H1 (cell line): ENCODE data around the gene INPP5A. TPM values are rescaled to one million over a fixed set of nuclear protein-coding genes. Genes with fewer than 3 reads are reported as not detected.

Source experiments
- CTCF ChIA-PET: fragments of 300-600 bp; sonication (Branson Sonifier 250); formaldehyde crosslinking; loops from one replicate; lab custom pipeline; 2021; ENCODE audit not compliant: partially characterized antibody; lab: Charles Lee
- POLR2A ChIA-PET: fragments of 300-600 bp; sonication (Branson Sonifier 250); formaldehyde crosslinking; loops from one replicate; lab custom pipeline; 2021; ENCODE audit warnings: inconsistent platforms; ENCODE audit not compliant: partially characterized antibody; lab: Charles Lee
- DNase-seq, 2 experiments: peaks; one replicate each; pipeline versions ENCODE4 v3.0.0 to v3.0.0-alpha.2; 2010 to 2022; ENCODE audit warnings: low spot score in 2 of 2, low read depth in 1 of 2, mixed read lengths in 1 of 2
- FAIRE-seq: peaks from 2 replicates; lab custom pipeline; 2011; peaks lifted over from hg19 to GRCh38; lab: Jason Lieb, UNC
- H2AFZ ChIP-seq: 2 replicates; pipeline ENCODE4 v1.8.1; 2012; ENCODE audit warnings: low read length, inconsistent platforms
- H2AK5ac ChIP-seq: 2 replicates; pipeline ENCODE4 v1.6.1; 2013; ENCODE audit warnings: low read depth, low read length
- H2BK120ac ChIP-seq: replicated peaks from 2 replicates; pipeline ENCODE3; 2013; ENCODE audit warnings: low read depth, low read length, inconsistent platforms
- H2BK12ac ChIP-seq: 2 replicates; pipeline ENCODE4 v1.6.1; 2013; ENCODE audit warnings: low read depth, low read length
- H2BK15ac ChIP-seq: 2 replicates; pipeline ENCODE4 v1.6.1; 2013; ENCODE audit warnings: low read length
- H2BK20ac ChIP-seq: 2 replicates; pipeline ENCODE4 v1.6.1; 2013; ENCODE audit warnings: low read length
- H2BK5ac ChIP-seq: 2 replicates; pipeline ENCODE4 v1.6.1; 2013; ENCODE audit warnings: low read depth, low read length
- H3K14ac ChIP-seq: 2 replicates; pipeline ENCODE4 v1.6.1; 2013; ENCODE audit warnings: inconsistent platforms; ENCODE audit not compliant: insufficient read length
- H3K18ac ChIP-seq: 2 replicates; pipeline ENCODE4 v1.6.1; 2013; ENCODE audit warnings: low read length; ENCODE audit errors: extremely low read depth
- H3K23ac ChIP-seq: 2 replicates; pipeline ENCODE4 v1.6.1; 2013; ENCODE audit warnings: inconsistent platforms; ENCODE audit not compliant: insufficient read length
- H3K23me2 ChIP-seq: 2 replicates; pipeline ENCODE4 v1.6.1; 2013; ENCODE audit warnings: low read depth, low read length
- H3K27ac ChIP-seq: 2 replicates; pipeline ENCODE4 v1.6.1; 2011; ENCODE audit warnings: low read depth, low read length, inconsistent platforms
- H3K27me3 ChIP-seq, 4 experiments: replicated peaks in 1 of 4; 1 replicate in 1 of 4; 2 replicates in 3 of 4; pipeline versions ENCODE4 v1.6.1 to v1.8.1; 2011 to 2013; ENCODE audit warnings: low read length in 3 of 4, mild to moderate bottlenecking in 3 of 4, inconsistent platforms in 2 of 4, mixed read lengths in 2 of 4, moderate library complexity in 1 of 4; ENCODE audit not compliant: control insufficient read depth in 3 of 4, insufficient read depth in 3 of 4; ENCODE audit errors: extremely low read depth in 1 of 4
- H3K36me3 ChIP-seq, 4 experiments: 2 replicates each; pipeline versions ENCODE4 v1.6.1 to v1.8.1; 2011 to 2013; ENCODE audit warnings: mild to moderate bottlenecking in 4 of 4, low read length in 3 of 4, moderate library complexity in 2 of 4, control low read depth in 1 of 4, inconsistent platforms in 1 of 4; ENCODE audit not compliant: insufficient read depth in 4 of 4, control insufficient read depth in 2 of 4
- H3K4ac ChIP-seq: replicated peaks from 2 replicates; pipeline ENCODE3; 2013; ENCODE audit warnings: low read length, low read depth, mixed read lengths, inconsistent platforms; ENCODE audit not compliant: insufficient read length
- H3K4me1 ChIP-seq, 4 experiments: replicated peaks in 1 of 4; 1 replicate in 1 of 4; 2 replicates in 3 of 4; pipeline versions ENCODE4 v1.6.1 to v1.8.1; 2011 to 2013; ENCODE audit warnings: low read length in 3 of 4, inconsistent platforms in 2 of 4, mixed read lengths in 1 of 4; ENCODE audit not compliant: insufficient read depth in 4 of 4, control insufficient read depth in 3 of 4
- H3K4me2 ChIP-seq, 2 experiments: 2 replicates each; pipeline versions ENCODE4 v1.6.1 to v1.8.1; 2011 to 2013; ENCODE audit warnings: low read depth in 2 of 2, low read length in 2 of 2, control low read depth in 1 of 2, inconsistent platforms in 1 of 2, mild to moderate bottlenecking in 1 of 2; ENCODE audit not compliant: insufficient read depth in 1 of 2
- H3K4me3 ChIP-seq, 4 experiments: fragments of 200-600, 300-600 bp in 1 of 4; sonication (generic), shearing (Covaris generic), sonication (Bioruptor Twin) in 1 of 4; 2 replicates each; pipeline versions ENCODE4 v1.5.1 to v1.8.1; 2011 to 2016; ENCODE audit warnings: low read length in 4 of 4, low read depth in 3 of 4, control low read depth in 2 of 4, inconsistent platforms in 2 of 4, mild to moderate bottlenecking in 2 of 4, mixed read lengths in 1 of 4, moderate library complexity in 1 of 4; ENCODE audit not compliant: insufficient read depth in 2 of 4; ENCODE audit errors: extremely low read depth in 1 of 4
- H3K56ac ChIP-seq: replicated peaks from 2 replicates; pipeline ENCODE3; 2013; ENCODE audit warnings: low read depth, mild to moderate bottlenecking, mixed read lengths, low read length, inconsistent platforms; ENCODE audit not compliant: insufficient read length
- H3K79me1 ChIP-seq: 2 replicates; pipeline ENCODE4 v1.6.1; 2013; ENCODE audit warnings: low read depth, low read length, control low read depth
- H3K79me2 ChIP-seq, 2 experiments: 2 replicates each; pipeline versions ENCODE4 v1.6.1 to v1.8.1; 2012 to 2013; ENCODE audit warnings: low read length in 2 of 2, mild to moderate bottlenecking in 2 of 2, inconsistent platforms in 1 of 2; ENCODE audit not compliant: insufficient read depth in 2 of 2, control insufficient read depth in 1 of 2
- H3K9ac ChIP-seq, 4 experiments: replicated peaks in 1 of 4; 1 replicate in 1 of 4; 2 replicates in 3 of 4; pipeline versions ENCODE4 v1.6.1 to v1.8.1; 2011 to 2013; ENCODE audit warnings: low read depth in 3 of 4, low read length in 3 of 4, control low read depth in 2 of 4, mild to moderate bottlenecking in 2 of 4, moderate library complexity in 2 of 4, inconsistent platforms in 1 of 4; ENCODE audit errors: extremely low read depth in 1 of 4
- H3K9me3 ChIP-seq, 2 experiments: 2 replicates each; pipeline versions ENCODE4 v1.6.1 to v1.8.1; 2012 to 2013; ENCODE audit warnings: mild to moderate bottlenecking in 2 of 2, moderate library complexity in 2 of 2, control low read depth in 1 of 2, inconsistent platforms in 1 of 2, low read depth in 1 of 2, low read length in 1 of 2, mixed read lengths in 1 of 2; ENCODE audit not compliant: insufficient read depth in 2 of 2
- H4K20me1 ChIP-seq, 2 experiments: replicated peaks in 1 of 2; 2 replicates each; pipeline versions ENCODE3 to v1.8.1; 2011 to 2013; ENCODE audit warnings: inconsistent platforms in 2 of 2, low read length in 2 of 2, mild to moderate bottlenecking in 1 of 2; ENCODE audit not compliant: insufficient read depth in 2 of 2, control insufficient read depth in 1 of 2
- H4K5ac ChIP-seq: 2 replicates; pipeline ENCODE4 v1.6.1; 2013; ENCODE audit warnings: low read length, low read depth, mixed read lengths, inconsistent platforms; ENCODE audit not compliant: insufficient read length
- H4K8ac ChIP-seq: 2 replicates; pipeline ENCODE4 v1.8.0; 2013; ENCODE audit warnings: mild to moderate bottlenecking, moderate library complexity, low read length, inconsistent platforms; ENCODE audit not compliant: insufficient read depth; ENCODE audit errors: extremely low read depth
- H4K91ac ChIP-seq: replicated peaks from 2 replicates; pipeline ENCODE3; 2013; ENCODE audit warnings: low read length, mixed read lengths, inconsistent platforms; ENCODE audit not compliant: insufficient read length
- CTBP2 ChIP-seq: IDR thresholded peaks from 2 replicates; pipeline ENCODE4 v1.7.0; 2011; ENCODE audit warnings: borderline replicate concordance, mild to moderate bottlenecking, moderate library complexity, mixed read lengths, low read length; ENCODE audit not compliant: insufficient read depth, insufficient read length
- EGR1 ChIP-seq: IDR thresholded peaks from 2 replicates; pipeline ENCODE4 v1.6.1; 2011; ENCODE audit warnings: low read depth, low read length, borderline replicate concordance
- PHF8 ChIP-seq: fragments of 200-600 bp; sonication (generic); conservative IDR thresholded peaks from 2 replicates; pipeline ENCODE4 v1.7.1; 2012; ENCODE audit warnings: low read depth, mild to moderate bottlenecking, inconsistent platforms, low read length, moderate library complexity
- POLR2A ChIP-seq, 2 experiments: IDR thresholded peaks; 1 replicate in 1 of 2; 2 replicates in 1 of 2; pipeline ENCODE4 v1.6.1; 2011; ENCODE audit warnings: low read depth in 2 of 2, low read length in 2 of 2, mild to moderate bottlenecking in 2 of 2; ENCODE audit errors: control extremely low read depth in 1 of 2
- SP2 ChIP-seq: IDR thresholded peaks from 2 replicates; pipeline ENCODE4 v1.6.1; 2012; ENCODE audit warnings: mild to moderate bottlenecking, low read length, inconsistent platforms
- SUZ12 ChIP-seq: fragments of 200-600 bp; sonication (generic); IDR thresholded peaks from 2 replicates; pipeline ENCODE4 v1.6.1; 2012; ENCODE audit warnings: mild to moderate bottlenecking, inconsistent platforms, low read length, moderate library complexity, mixed read lengths
- WGBS, 2 experiments: shearing (Covaris generic) in 1 of 2; methylation state at CpG; one replicate each; pipeline versions ENCODE4 v1.1.6 to v1.1.7; 2013 to 2015; ENCODE audit warnings: low lambda C conversion rate in 2 of 2, mixed read lengths in 2 of 2, inconsistent platforms in 1 of 2, low coverage in 1 of 2, missing lambda C conversion rate in 1 of 2; ENCODE audit not compliant: insufficient replicate concordance in 2 of 2, insufficient coverage in 1 of 2, insufficient read length in 1 of 2; ENCODE audit errors: extremely low coverage in 1 of 2, missing lambda C conversion rate in 1 of 2; 5-methylcytosine and 5-hydroxymethylcytosine counted together
- polyA plus RNA-seq, 7 experiments: library from polyadenylated mRNA; depleted of rRNA in 3 of 7; stranded (reverse) in 5 of 7; unstranded in 2 of 7; fragments of >200 nt in 5 of 7; fragments of 200-250 nt in 2 of 7; gene quantifications; 1 replicate in 5 of 7; 2 replicates in 1 of 7; 4 replicates in 1 of 7; pipeline versions ENCODE4 v1.2.1 to v1.2.3, GENCODE V29; 2011 to 2013; ENCODE audit warnings: missing spikeins in 2 of 7, mixed read lengths in 2 of 7
- total RNA-seq: library from RNA; stranded (reverse); fragmentation: NEBNext Ultra II Directional; extraction: Animal tissue kit (Norgen Biotek cat#: 25700); gene quantifications from 2 replicates; pipeline ENCODE4 v1.2.1, GENCODE V29; 2021

Gene INPP5A
- total and polyA plus RNA-seq, 2 of the 8 experiments (the other 6 are each of a cell fraction or from before 2014, with no cell fraction given), result 19.7 to 27.5 TPM

GRCh38 chr10:132758865-132759264, 221.3 kb downstream of the INPP5A start:
- H3K18ac ChIP-seq, result no peak overlapping the region
- H3K27ac ChIP-seq, result no peak overlapping the region
- no peak overlapping the region for H2BK120ac ChIP-seq
- no peaks in the 10 kb centered on the region for H3K4me1 ChIP-seq
- H3K23me2 ChIP-seq, result no peaks in the 10 kb centered on the region
- peaks cover 11 to 25% of the 10 kb centered on the region in 2 experiments; a peak in 2 of 4 replicates for H3K9me3 ChIP-seq
- H4K8ac ChIP-seq, result peak overlapping the region; percentile 51; the same call in 1 of the 2 replicates
- H4K5ac ChIP-seq, result no peak overlapping the region
- H2BK12ac ChIP-seq, result no peak overlapping the region
- no peak overlapping the region for H3K4me2 ChIP-seq
- peaks cover 2% of the 10 kb centered on the region; the same call in 1 of the 2 replicates for H3K79me1 ChIP-seq
- H3K4ac ChIP-seq, result no peak overlapping the region
- no peak overlapping the region for H2BK20ac ChIP-seq
- no peaks in the 10 kb centered on the region for H3K27me3 ChIP-seq
- H2BK5ac ChIP-seq, result no peak overlapping the region
- no peak overlapping the region for H3K23ac ChIP-seq
- DNase-seq (no peak), FAIRE-seq (no peak)
- no peak overlapping the region for H3K14ac ChIP-seq
- peaks cover 0 to 4% of the 10 kb centered on the region in 2 experiments for H4K20me1 ChIP-seq
- no peak overlapping the region for H2AK5ac ChIP-seq
- no peak overlapping the region for H3K56ac ChIP-seq
- H4K91ac ChIP-seq, result no peak overlapping the region
- no peak overlapping the region for H2BK15ac ChIP-seq
- no peak overlapping the region for H2AFZ ChIP-seq
- WGBS, 2 experiments, result 76% methylated on average over 14 of the region's 14 CpGs; no CpG with 5 or more reads in 1 of the 2 experiments
- peaks cover 0 to 5% (median 0%) of the 10 kb centered on the region in 4 experiments; a peak in 2 of 8 replicates for H3K36me3 ChIP-seq
- CTCF ChIA-PET, result no interaction called here
- H3K9ac ChIP-seq, result no peak overlapping the region
- TF ChIP-seq SP2, result no peak
- no peak for TF ChIP-seq SUZ12
- no peak for TF ChIP-seq CTBP2
- no peak for TF ChIP-seq POLR2A (IDR thresholded peaks at IDR 0.05; ENCODE audit: control extremely low read depth in 1 of 2, low read depth in 2 of 2, low read length in 2 of 2)
- TF ChIP-seq PHF8, result no peak
- TF ChIP-seq EGR1, result no peak
- TF ChIP-seq, all 59 proteins: peak for 0
- POLR2A ChIA-PET, result no interaction called here
- Histone ChIP-seq H3K79me2 (no peaks in the 10 kb centered on the region), H3K4me3 (no peak overlapping the region)
